Measurements from ENCODE around the gene SHC3.
A peak's percentile ranks its signal among the peaks of the same experiment; 100 is the strongest.

The SHC3 gene

DNA sequence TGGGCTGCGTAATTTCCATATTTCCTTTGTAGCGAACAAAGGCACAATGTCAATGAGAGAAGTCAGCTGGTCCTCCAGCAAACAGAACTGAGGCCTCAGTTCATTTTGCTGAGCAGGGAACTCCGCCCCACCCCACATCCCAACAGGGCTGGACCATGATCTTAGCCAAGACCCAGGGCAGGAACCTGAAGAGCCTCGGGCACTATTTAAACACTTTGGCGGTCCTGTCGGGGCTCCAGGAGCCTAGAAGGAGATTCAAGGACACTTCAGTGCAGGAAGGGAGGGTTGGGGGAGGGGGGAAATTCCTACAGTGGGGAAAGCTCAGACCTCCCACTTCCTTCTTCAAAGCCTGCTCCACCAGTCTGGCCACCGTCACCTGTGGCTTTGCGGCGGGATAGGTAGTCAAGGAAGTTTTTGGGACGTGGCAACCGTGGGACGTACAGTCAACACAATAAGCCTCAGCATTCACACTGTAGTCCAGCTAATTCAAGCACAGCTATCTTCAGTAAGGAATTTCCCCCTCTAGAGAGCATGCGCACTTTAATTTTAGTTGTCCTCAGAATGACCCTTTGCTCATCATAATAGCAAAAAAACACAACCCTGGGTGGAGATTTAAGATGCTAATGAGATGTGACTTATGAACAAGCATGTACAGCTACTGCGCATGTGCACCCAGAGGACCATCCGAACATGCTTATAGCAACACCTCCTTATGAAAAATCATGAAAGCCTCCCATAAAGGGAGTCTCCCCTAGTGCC, 156.4 kb downstream of the SHC3 start:
- no peaks in the 10 kb centered on the region for H3K4me1 Mint-ChIP-seq
- no peaks in the 10 kb centered on the region for H3K36me3 Mint-ChIP-seq
- DNase-seq (ENCODE audit: low spot score in 2 of 2) (no peak), ATAC-seq (no peak)
- H3K4me3 Mint-ChIP-seq: no peak overlapping the region
- H3K27ac Mint-ChIP-seq: no peak overlapping the region
- H3K9me3 Mint-ChIP-seq: no peaks in the 10 kb centered on the region

DNA sequence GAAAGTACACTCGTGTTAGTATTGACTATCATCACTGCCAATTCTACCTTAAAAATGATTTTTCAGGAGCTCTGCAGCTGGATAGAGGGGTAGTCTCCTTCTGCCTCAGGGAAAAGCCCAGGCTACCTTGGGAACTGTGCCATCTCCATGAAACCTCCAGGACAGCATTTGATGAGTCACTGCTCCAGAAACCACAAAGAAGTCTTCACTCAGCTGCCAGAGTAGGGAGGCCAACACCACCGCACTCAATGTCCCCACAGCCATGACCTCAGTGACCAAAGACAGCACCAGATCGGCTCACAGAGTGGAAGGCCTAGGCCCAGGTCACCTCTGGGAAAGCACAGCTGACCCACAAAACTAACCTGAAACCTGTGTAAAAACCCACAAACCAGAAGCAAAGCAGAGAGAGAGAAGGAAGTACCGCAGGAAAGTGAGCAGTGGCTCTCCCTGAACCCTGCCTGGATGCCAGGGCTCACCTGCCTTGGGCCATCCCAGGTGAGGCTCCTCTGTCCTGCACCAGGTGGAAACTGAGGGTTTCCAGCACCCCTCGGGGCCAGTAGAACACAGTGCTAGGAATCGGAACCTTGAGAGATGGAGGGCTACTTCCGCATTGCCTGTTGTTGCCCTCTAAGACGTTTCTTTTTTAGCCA, 157.3 kb downstream of the SHC3 start:
- ATAC-seq: no peak
- H3K36me3 Mint-ChIP-seq: no peaks in the 10 kb centered on the region
- H3K4me1 Mint-ChIP-seq: no peaks in the 10 kb centered on the region
- no peak overlapping the region for H3K4me3 Mint-ChIP-seq
- DNase-seq (ENCODE audit: low spot score in 2 of 2): no peak
- no peaks in the 10 kb centered on the region for H3K9me3 Mint-ChIP-seq
- no peak overlapping the region for H3K27ac Mint-ChIP-seq

DNA sequence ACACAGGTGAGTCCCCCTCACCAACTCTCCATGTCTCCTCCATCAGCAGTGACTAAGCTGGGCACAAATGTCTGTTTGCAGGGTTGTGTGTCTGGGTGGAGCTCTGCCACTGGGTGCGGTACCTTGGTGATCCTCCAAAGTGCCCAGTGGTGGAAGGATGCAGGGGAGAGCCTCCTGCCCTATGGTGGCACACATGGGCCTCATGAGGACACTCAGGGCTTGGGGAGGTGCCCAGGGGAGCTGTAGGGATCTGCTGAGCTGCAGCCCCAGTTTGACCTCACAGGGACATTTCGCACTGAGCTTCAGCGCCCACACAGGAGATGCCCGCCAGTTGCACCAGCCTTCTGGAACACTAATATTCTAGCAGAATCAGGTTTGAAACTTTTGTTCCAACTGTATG, 157.9 kb downstream of the SHC3 start:
- Mint-ChIP-seq H3K4me3 (no peak overlapping the region), H3K4me1 (no peaks in the 10 kb centered on the region), H3K36me3 (no peaks in the 10 kb centered on the region), H3K9me3 (no peaks in the 10 kb centered on the region), H3K27ac (no peak overlapping the region)
- ATAC-seq: peak; percentile 45
- no peak for DNase-seq (ENCODE audit: low spot score in 2 of 2)

DNA sequence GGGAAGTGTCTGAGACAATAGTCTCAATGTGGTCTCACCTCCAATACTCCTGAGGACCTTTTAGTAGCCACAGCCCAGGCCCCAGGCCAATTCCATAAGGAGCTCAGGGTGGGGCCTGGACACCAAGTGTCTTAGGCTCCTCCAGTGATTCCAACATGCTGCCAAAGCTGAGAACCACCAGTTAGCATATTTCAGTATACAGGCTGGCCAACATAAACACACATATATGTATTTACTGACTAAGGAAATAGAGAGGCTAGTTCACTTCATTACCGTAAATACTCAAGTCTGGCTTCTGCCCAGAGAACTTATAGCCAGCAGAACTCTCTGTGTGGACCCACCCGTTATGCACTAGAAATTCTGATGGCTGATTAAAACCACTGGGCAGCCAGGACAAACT, 163.3 kb downstream of the SHC3 start:
- Mint-ChIP-seq H3K36me3 (no peaks in the 10 kb centered on the region), H3K27ac (no peak overlapping the region), H3K9me3 (no peaks in the 10 kb centered on the region), H3K4me3 (no peak overlapping the region), H3K4me1 (no peaks in the 10 kb centered on the region)
- ATAC-seq (no peak), DNase-seq (ENCODE audit: low spot score in 2 of 2) (no peak)

DNA sequence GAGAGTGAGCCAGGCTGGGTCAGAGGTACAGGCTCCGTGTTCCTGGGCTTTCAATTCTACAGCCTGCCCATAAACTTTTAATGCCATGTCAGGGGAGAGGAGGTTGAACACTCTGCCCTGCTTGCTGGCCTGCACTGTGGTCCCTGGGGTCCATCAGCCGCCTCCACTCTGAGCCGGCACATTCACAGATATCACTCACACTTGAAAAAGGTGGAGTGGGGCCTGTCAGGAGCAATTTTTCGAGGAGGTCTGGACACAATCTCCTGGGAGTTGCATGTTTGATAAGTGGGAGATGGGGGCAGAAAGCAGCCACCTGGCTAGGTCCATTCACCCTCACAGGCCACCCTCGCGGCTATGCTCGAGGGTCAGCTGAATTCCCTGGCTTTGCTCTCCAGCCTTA, 164.5 kb downstream of the SHC3 start:
- Mint-ChIP-seq H3K4me1 (no peaks in the 10 kb centered on the region), H3K36me3 (no peaks in the 10 kb centered on the region), H3K27ac (no peak overlapping the region), H3K4me3 (no peak overlapping the region), H3K9me3 (no peaks in the 10 kb centered on the region)
- ATAC-seq: no peak
- DNase-seq (ENCODE audit: low spot score in 2 of 2): no peak

DNA sequence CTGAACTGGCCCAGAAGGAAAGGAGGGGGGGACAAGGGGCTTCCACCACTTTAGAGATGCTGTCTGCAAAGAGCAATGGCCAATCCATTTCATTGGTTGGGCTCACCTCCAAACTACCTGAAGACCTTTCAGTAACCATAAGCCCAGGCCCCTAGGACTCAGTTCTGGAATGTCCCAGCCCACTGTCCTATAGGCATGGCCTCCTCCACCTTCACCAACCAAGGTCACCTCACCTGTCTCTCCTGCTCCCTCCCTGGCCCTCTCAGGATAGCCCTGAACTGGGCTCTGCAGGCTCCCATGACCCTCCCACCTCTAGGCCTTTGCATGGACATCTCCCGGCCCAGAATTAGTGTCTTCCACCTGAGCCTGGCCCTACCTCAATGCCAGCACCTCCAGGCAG, 165.0 kb downstream of the SHC3 start:
- no peak overlapping the region for H3K27ac Mint-ChIP-seq
- DNase-seq (ENCODE audit: low spot score in 2 of 2): no peak
- H3K36me3 Mint-ChIP-seq: no peaks in the 10 kb centered on the region
- H3K4me3 Mint-ChIP-seq: no peak overlapping the region
- H3K4me1 Mint-ChIP-seq: no peaks in the 10 kb centered on the region
- no peaks in the 10 kb centered on the region for H3K9me3 Mint-ChIP-seq
- ATAC-seq: peak; percentile 19

DNA sequence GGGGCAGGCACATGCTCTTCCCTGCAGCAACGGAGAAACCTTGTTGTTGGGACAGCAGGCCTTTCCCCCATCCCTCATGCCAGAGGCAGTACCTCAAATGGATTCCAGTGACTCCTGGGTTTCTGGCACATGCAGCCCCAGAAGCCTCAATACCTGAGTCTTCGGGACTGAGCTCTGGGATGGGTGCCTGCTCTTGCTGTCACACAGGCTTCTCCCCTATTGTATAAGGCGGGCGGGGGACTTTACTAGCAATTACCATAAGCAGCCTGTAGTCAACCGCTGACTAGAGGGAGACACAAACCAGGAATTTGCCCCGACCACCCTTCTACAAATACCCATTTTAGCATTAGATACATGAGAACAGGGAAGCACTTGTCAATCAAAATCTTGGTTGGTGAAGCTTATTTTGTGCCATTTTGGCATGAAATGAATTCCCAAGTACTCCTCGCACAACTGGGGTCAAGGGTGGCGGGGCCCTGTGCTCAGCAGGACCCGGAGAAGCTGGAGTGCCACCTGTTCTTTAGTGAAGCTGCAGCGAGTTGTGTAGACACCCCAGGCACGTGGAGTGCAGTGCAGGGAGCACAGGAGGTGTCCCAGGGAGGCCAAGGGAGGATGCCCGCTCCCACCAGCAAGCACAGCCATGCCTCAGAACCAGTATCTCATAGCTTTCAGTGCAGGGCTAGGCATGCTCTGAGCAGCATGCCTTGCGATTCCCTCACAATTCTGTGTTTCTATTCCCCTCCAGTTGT, 166.2 kb downstream of the SHC3 start:
- Mint-ChIP-seq H3K27ac (no peak overlapping the region), H3K36me3 (no peaks in the 10 kb centered on the region), H3K4me3 (no peak overlapping the region), H3K9me3 (no peaks in the 10 kb centered on the region), H3K4me1 (no peaks in the 10 kb centered on the region)
- DNase-seq (ENCODE audit: low spot score in 2 of 2): peak in 1 of 2 donors; percentile 33
- no peak for ATAC-seq

DNA sequence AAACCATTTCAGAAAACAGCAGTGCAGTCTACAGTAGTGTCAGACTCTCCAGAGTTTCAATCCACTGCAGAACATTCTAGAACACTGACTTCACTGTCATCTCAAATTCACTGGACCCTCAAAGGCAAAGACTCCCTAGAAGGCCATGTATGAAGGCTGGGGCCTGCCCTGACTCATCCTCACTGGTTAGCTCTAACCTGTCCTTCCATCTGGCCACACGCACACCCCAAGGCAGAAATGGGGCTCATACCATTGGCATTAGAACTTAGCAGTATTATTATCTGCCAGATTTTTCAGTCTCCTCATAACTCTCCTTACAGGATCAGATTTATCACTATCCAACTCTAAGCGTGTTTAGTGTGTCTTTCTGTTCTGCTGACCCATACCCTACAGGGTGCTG, 166.9 kb downstream of the SHC3 start:
- no peak overlapping the region for H3K27ac Mint-ChIP-seq
- DNase-seq (ENCODE audit: low spot score in 2 of 2) (no peak), ATAC-seq (no peak)
- H3K4me1 Mint-ChIP-seq: no peaks in the 10 kb centered on the region
- H3K9me3 Mint-ChIP-seq: no peaks in the 10 kb centered on the region
- no peaks in the 10 kb centered on the region for H3K36me3 Mint-ChIP-seq
- H3K4me3 Mint-ChIP-seq: no peak overlapping the region

DNA sequence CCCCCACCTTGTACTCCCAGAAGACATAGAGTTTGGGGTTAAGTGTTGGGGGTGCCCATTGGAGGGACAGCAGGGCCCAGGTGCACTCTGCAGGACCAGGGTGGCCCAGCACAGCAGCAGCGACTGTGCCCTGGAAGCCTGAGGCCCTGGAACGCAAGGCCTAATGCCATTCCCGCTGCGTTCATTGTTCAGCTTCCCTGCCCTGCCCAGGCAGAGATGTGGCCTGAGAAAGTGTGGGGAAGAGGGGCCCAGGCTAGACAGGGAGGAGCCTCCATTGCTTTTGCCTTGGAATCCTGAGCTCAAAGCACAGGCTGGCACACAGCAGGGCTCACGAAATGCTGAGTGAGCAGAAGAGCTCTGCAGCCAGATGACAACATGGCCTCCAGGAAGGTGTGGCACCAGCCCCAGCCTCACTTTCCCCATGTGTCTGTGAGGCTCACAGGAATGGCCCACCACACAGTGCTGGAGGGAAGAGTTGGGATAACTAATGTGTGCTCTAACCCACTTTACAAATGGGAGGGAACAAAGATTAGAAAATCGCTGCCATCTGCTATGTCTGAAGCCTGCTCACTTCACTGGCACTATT, 168.0 kb downstream of the SHC3 start:
- Mint-ChIP-seq H3K27ac (no peak overlapping the region), H3K4me3 (no peak overlapping the region), H3K4me1 (no peaks in the 10 kb centered on the region), H3K36me3 (no peaks in the 10 kb centered on the region), H3K9me3 (no peaks in the 10 kb centered on the region)
- no peak for ATAC-seq
- peak in 1 of 2 donors; percentile 38 for DNase-seq (ENCODE audit: low spot score in 2 of 2)

DNA sequence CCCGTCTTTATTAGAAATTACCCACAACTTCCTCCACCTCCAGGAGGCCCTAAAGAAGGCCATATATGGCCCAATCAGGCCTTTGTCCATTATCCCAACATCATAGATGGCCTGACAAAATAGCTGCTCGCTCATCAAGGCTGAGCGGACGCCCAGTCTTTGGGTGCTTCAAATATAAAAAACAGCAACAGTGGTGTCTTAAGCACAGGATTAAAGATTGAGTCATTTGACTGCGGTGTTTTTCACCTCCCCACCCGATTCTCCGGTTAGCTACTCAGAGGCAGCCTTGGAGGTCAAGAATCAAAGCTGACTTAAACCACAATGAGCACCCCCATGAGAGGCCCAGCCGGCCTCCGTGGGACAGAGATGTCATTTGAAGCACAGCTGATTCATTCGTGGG, 168.6 kb downstream of the SHC3 start:
- ATAC-seq (no peak), DNase-seq (ENCODE audit: low spot score in 2 of 2) (no peak)
- Mint-ChIP-seq H3K4me1 (no peaks in the 10 kb centered on the region), H3K4me3 (no peak overlapping the region), H3K9me3 (no peaks in the 10 kb centered on the region), H3K27ac (no peak overlapping the region), H3K36me3 (no peaks in the 10 kb centered on the region)

DNA sequence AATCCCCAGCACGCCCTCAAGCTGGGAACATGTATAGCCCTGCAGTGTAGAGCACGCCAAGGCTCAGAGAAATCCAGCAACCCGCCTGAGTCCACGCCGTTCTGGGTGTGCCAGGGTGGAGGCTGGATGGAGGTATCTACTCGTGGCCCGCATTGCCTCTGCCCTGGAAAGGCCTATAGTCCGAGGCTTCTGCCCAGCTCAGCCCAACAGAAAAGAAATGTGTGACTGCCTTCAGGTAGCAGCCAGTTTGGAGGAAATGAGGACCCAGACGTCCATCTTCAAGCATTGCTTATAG, 169.1 kb downstream of the SHC3 start:
- Mint-ChIP-seq H3K4me3 (no peak overlapping the region), H3K27ac (no peak overlapping the region), H3K9me3 (no peaks in the 10 kb centered on the region), H3K4me1 (no peaks in the 10 kb centered on the region), H3K36me3 (no peaks in the 10 kb centered on the region)
- ATAC-seq (no peak), DNase-seq (ENCODE audit: low spot score in 2 of 2) (no peak)

DNA sequence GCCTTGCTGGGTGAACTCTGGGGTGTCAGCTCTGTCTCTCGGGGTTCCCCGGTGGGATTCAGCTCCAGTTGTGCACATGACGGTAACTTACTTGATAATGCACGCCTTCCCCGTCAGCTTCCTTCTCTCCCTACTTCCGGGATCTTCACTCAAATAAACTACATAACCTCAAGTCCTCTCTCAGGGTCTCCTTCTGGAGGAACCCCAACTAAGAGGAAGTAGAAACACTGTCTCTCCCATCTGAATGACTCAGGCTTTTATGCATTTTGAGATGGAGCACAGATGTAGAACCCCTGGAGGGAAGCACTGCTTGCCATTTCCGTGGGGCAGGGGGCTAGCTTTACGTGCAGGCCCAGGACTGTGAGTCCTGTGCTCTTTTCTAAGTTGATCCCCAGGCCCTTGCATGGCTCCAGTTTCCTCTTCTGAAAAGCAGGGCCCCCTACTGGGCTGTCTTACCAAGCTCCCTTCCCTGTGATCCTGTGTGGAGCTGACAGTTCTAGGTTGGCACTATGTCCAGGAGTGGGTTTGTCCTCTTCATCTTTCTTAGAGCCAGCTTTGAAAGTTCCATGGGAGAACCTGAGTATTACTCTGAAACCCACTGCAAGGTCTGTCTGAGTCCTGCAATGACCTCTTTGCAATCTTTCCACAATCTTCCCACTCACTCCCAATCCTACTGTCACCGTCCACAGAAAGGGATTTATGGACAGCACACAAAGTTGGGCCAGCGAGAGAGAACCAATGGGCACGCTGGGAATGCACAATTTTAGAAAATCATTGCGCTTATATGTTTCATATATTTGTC, 169.7 kb downstream of the SHC3 start:
- ATAC-seq: no peak
- DNase-seq (ENCODE audit: low spot score in 2 of 2): no peak
- Mint-ChIP-seq H3K4me3 (no peak overlapping the region), H3K36me3 (no peaks in the 10 kb centered on the region), H3K27ac (no peak overlapping the region), H3K4me1 (no peaks in the 10 kb centered on the region), H3K9me3 (no peaks in the 10 kb centered on the region)

DNA sequence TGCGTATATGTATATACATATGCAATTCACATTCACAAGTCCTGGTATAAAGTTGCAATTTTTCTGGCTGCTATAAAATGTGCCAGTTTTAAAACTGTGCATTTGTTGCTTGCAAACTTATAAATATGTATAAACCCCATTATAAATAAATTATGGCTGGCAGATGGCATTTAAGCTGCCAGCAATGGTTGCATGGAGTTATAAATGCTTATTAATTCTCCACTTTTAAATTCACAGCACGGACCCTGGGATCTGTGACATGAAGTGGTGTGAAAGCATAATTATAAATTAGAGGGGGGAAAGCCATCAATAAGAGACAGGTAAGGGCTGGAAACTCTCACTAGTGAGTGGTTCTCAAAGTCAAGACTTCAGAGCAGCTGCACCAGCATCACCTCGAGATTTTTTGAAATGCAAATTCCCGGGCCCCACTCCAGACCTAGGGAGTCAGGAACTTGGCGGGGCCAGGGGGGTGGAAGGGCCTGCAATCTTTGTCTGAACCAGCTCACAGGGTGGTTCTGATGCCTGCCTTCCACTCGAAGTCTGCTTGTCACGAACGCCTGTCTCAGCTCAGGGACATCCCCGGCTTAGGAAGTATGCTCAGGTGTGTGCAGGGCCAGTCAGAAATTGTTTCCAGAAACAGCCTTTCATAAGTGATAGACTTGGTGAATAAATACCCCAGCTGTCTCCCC, 170.4 kb downstream of the SHC3 start:
- ATAC-seq: no peak
- DNase-seq (ENCODE audit: low spot score in 2 of 2): no peak
- Mint-ChIP-seq H3K4me1 (no peaks in the 10 kb centered on the region), H3K36me3 (no peaks in the 10 kb centered on the region), H3K4me3 (no peak overlapping the region), H3K9me3 (no peaks in the 10 kb centered on the region), H3K27ac (no peak overlapping the region)

DNA sequence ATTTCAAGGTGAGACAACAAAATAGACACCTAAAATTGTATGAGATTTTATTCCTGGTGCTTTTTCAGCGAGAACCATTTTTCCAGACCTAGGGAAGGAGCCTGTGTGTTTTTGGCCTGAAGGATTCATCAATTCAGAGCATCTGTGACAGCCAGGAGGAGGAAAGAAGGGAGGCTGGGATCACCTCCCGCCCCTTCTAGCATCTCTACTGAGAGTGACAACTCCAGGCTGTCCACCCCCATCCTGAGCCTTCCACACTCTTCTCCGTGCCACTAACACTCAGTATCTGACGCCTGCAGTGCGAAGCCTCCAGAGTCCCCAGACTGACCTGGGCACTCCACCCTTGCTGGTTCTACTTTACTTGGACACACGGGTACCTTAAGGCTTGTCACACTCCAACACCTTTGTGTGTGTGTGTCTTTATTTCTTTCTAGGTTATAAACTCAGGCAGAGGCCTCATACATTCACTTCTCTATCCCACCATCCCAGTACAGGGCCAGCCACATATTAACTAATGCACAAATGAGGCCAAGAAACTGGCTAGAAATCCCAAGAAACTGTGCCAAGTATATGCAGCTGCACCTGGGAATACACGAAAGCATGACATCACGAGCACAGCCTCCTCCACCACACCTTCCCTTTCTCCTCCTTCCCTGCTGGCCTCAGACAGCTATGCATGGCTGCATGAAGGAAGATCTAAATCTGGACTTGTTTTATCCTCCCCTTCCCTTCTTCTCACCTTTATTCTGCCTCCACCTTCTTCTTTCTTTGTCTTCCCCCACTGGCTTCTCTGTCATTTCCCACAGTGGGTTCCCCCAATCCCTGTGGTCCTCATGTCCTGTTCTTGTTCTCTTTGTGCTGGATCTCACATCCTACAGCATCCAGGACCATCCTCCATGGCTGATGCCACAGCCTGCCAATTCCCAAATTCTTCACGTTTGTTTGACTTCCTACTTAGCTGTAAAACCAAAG, 171.3 kb downstream of the SHC3 start:
- H3K27ac Mint-ChIP-seq: no peak overlapping the region
- no peaks in the 10 kb centered on the region for H3K36me3 Mint-ChIP-seq
- no peaks in the 10 kb centered on the region for H3K9me3 Mint-ChIP-seq
- no peaks in the 10 kb centered on the region for H3K4me1 Mint-ChIP-seq
- DNase-seq (ENCODE audit: low spot score in 2 of 2) (peak in 1 of 2 donors; percentile 38), ATAC-seq (no peak)
- H3K4me3 Mint-ChIP-seq: no peak overlapping the region
